ENCODE measurements around the gene PDLIM3. TPM values are rescaled to one million over a fixed set of nuclear protein-coding genes. Genes with fewer than 3 reads are reported as not detected.

PDLIM3 gene
- polyA plus RNA-seq, 1 of the 3 experiments (the other 2 are of a cell fraction): 0.08 TPM

- Histone ChIP-seq H3F3A (replicated peaks; ENCODE audit: insufficient read depth) (peaks cover 10% of the 10 kb centered on the region), H3K9ac (no peak overlapping the region), H3K9me3 (no peaks in the 10 kb centered on the region), H3K27ac (ENCODE audit: low read depth in 2 of 2, low read length in 1 of 2) (no peak overlapping the region), H3K4me3 (ENCODE audit: low read depth in 2 of 2, low read length in 1 of 2) (no peak overlapping the region), H3K27me3 (ENCODE audit: insufficient read depth) (no peaks in the 10 kb centered on the region), H2AFZ (ENCODE audit: low read depth) (no peak overlapping the region), H3K9me2 (no peaks in the 10 kb centered on the region), H3K4me2 (no peak overlapping the region), H3K79me2 (ENCODE audit: insufficient read depth) (no peaks in the 10 kb centered on the region), H4K20me1 (ENCODE audit: insufficient read depth) (no peaks in the 10 kb centered on the region), H3K4me1 (ENCODE audit: control insufficient read depth in 1 of 2, insufficient read depth in 2 of 2, low read depth in 1 of 2, low read length in 1 of 2) (peaks cover 0 to 4% of the 10 kb centered on the region in 2 experiments; a peak in 2 of 4 replicates), H3K36me3 (replicated peaks in 1 of 2; ENCODE audit: control insufficient read depth in 1 of 2, insufficient read depth in 2 of 2, low read length in 1 of 2) (no peaks in the 10 kb centered on the region)
- TF ChIP-seq NRF1 (IDR thresholded peaks at IDR 0.05; ENCODE audit: low read depth, low read length) (no peak), ELF1 (IDR thresholded peaks at IDR 0.05) (no peak), GABPA (IDR thresholded peaks at IDR 0.05; ENCODE audit: low read depth) (no peak), TAF1 (IDR thresholded peaks at IDR 0.05; ENCODE audit: borderline replicate concordance, low read depth, low read length) (no peak), FOSL2 (IDR thresholded peaks at IDR 0.05; ENCODE audit: borderline replicate concordance, low read depth) (no peak), CHD2 (IDR thresholded peaks at IDR 0.05; ENCODE audit: low read length, partially characterized antibody) (no peak), EP300 (IDR thresholded peaks at IDR 0.05; ENCODE audit: borderline replicate concordance in 1 of 2, low read depth in 1 of 2, low read length in 1 of 2) (no peak), NFIC (IDR thresholded peaks at IDR 0.05; ENCODE audit: borderline replicate concordance) (no peak), FOXM1 (IDR thresholded peaks at IDR 0.05; ENCODE audit: low read depth) (no peak), SIN3A (IDR thresholded peaks at IDR 0.05; ENCODE audit: borderline replicate concordance, low read depth, low read length) (no peak), CTCF (IDR thresholded peaks at IDR 0.05) (no peak)
- WGBS (ENCODE audit: low lambda C conversion rate): 71% methylated on average over 3 of the region's 3 CpGs
- ChIA-PET CTCF (interaction anchor here (1.2 kb wide), 1 partner anchor 132 kb away, joined by 5 read pairs; no protein-coding TSS in a partner anchor), POLR2A (no interaction called here)
- DNase-seq: no peak
These were observed 69.6 kb downstream of the PDLIM3 start for GRCh38 chr4:185465707-185466106.

- H3K36me3 ChIP-seq (replicated peaks in 1 of 2; ENCODE audit: control insufficient read depth in 1 of 2, insufficient read depth in 2 of 2, low read length in 1 of 2): no peaks in the 10 kb centered on the region
- ChIA-PET POLR2A (no interaction called here), CTCF (interaction anchor here (1.1 to 1.2 kb wide), 2 partner anchors 133 to 557 kb away, joined by 5 read pairs; no protein-coding TSS in a partner anchor)
- H3K9ac ChIP-seq: no peak overlapping the region
- H3K79me2 ChIP-seq (ENCODE audit: insufficient read depth): no peaks in the 10 kb centered on the region
- no peak overlapping the region for H3K4me2 ChIP-seq
- no peaks in the 10 kb centered on the region for H3K9me2 ChIP-seq
- H3K4me1 ChIP-seq (ENCODE audit: control insufficient read depth in 1 of 2, insufficient read depth in 2 of 2, low read depth in 1 of 2, low read length in 1 of 2): no peaks in the 10 kb centered on the region; a peak in 1 of 4 replicates
- H3K27me3 ChIP-seq (ENCODE audit: insufficient read depth): no peaks in the 10 kb centered on the region
- no peak overlapping the region for H2AFZ ChIP-seq (ENCODE audit: low read depth)
- WGBS (ENCODE audit: low lambda C conversion rate): 30% methylated on average over 1 of the region's 1 CpG
- no peaks in the 10 kb centered on the region for H4K20me1 ChIP-seq (ENCODE audit: insufficient read depth)
- no peaks in the 10 kb centered on the region for H3K9me3 ChIP-seq
- no peak overlapping the region for H3K4me3 ChIP-seq (ENCODE audit: low read depth in 2 of 2, low read length in 1 of 2)
- H3K27ac ChIP-seq (ENCODE audit: low read depth in 2 of 2, low read length in 1 of 2): no peak overlapping the region
- no peak for DNase-seq
- no peak for TF ChIP-seq GABPA (IDR thresholded peaks at IDR 0.05; ENCODE audit: low read depth)
- no peak for TF ChIP-seq USF1 (IDR thresholded peaks at IDR 0.05; ENCODE audit: borderline replicate concordance, low read depth)
- peaks cover 10% of the 10 kb centered on the region for H3F3A ChIP-seq (replicated peaks; ENCODE audit: insufficient read depth)
These were observed 70.4 kb downstream of the PDLIM3 start for GRCh38 chr4:185464887-185465286.
